ENCODE measurements around the gene CLTRN. TPM values are rescaled to one million over a fixed set of nuclear protein-coding genes. Genes with fewer than 3 reads are reported as not detected.

Gene CLTRN
- total and polyA plus RNA-seq, 2 of the 8 experiments (the other 6 are each of a cell fraction or from before 2014, with no cell fraction given), result 1.2 to 1.3 TPM

- Histone ChIP-seq H3K23me2 (ENCODE audit: low read depth, low read length) (no peaks in the 10 kb centered on the region), H3K23ac (ENCODE audit: insufficient read length) (no peak overlapping the region), H2BK15ac (ENCODE audit: low read length) (no peak overlapping the region), H3K14ac (ENCODE audit: insufficient read length) (no peak overlapping the region), H3K4me3 (ENCODE audit: extremely low read depth in 1 of 4, insufficient read depth in 2 of 4, low read depth in 3 of 4, low read length in 4 of 4) (no peak overlapping the region), H3K79me1 (ENCODE audit: low read depth, low read length) (no peaks in the 10 kb centered on the region), H2AK5ac (ENCODE audit: low read depth, low read length) (no peak overlapping the region), H3K79me2 (ENCODE audit: control insufficient read depth in 1 of 2, insufficient read depth in 2 of 2, low read length in 2 of 2) (no peaks in the 10 kb centered on the region), H3K27ac (ENCODE audit: low read depth, low read length) (no peak overlapping the region), H2AFZ (ENCODE audit: low read length) (no peak overlapping the region), H3K4me2 (ENCODE audit: insufficient read depth in 1 of 2, low read depth in 2 of 2, low read length in 2 of 2) (no peak overlapping the region), H2BK12ac (ENCODE audit: low read depth, low read length) (no peak overlapping the region), H3K36me3 (ENCODE audit: control insufficient read depth in 2 of 4, insufficient read depth in 4 of 4, low read length in 3 of 4) (no peaks in the 10 kb centered on the region), H2BK20ac (ENCODE audit: low read length) (no peak overlapping the region), H4K20me1 (replicated peaks in 1 of 2; ENCODE audit: control insufficient read depth in 1 of 2, insufficient read depth in 2 of 2, low read length in 2 of 2) (no peaks in the 10 kb centered on the region), H4K5ac (ENCODE audit: insufficient read length, low read depth, low read length) (no peak overlapping the region), H2BK120ac (replicated peaks; ENCODE audit: low read depth, low read length) (no peak overlapping the region), H3K9ac (replicated peaks in 1 of 4; ENCODE audit: extremely low read depth in 1 of 4, low read depth in 3 of 4, low read length in 3 of 4) (no peak overlapping the region), H3K4ac (replicated peaks; ENCODE audit: insufficient read length, low read depth, low read length) (no peak overlapping the region), H3K18ac (ENCODE audit: extremely low read depth, low read length) (no peak overlapping the region), H3K9me3 (ENCODE audit: insufficient read depth in 2 of 2, low read depth in 1 of 2, low read length in 1 of 2) (no peaks in the 10 kb centered on the region), H3K27me3 (replicated peaks in 1 of 4; ENCODE audit: control insufficient read depth in 3 of 4, extremely low read depth in 1 of 4, insufficient read depth in 3 of 4, low read length in 3 of 4) (no peaks in the 10 kb centered on the region), H3K56ac (replicated peaks; ENCODE audit: insufficient read length, low read depth, low read length) (no peak overlapping the region), H4K8ac (ENCODE audit: extremely low read depth, insufficient read depth, low read length) (no peak overlapping the region), H3K4me1 (replicated peaks in 1 of 4; ENCODE audit: control insufficient read depth in 3 of 4, insufficient read depth in 4 of 4, low read length in 3 of 4) (no peaks in the 10 kb centered on the region), H4K91ac (replicated peaks; ENCODE audit: insufficient read length, low read length) (no peak overlapping the region), H2BK5ac (ENCODE audit: low read depth, low read length) (no peak overlapping the region)
- POLR2A ChIA-PET (ENCODE audit: partially characterized antibody), result no interaction called here
- DNase-seq (ENCODE audit: low read depth in 1 of 2, low spot score in 2 of 2) (no peak), FAIRE-seq (no peak)
- no peak for TF ChIP-seq TAF1 (IDR thresholded peaks at IDR 0.05; ENCODE audit: low read depth, low read length)
- no peak for TF ChIP-seq SAP30 (IDR thresholded peaks at IDR 0.05; ENCODE audit: insufficient read depth, insufficient replicate concordance, low read length)
- TF ChIP-seq TEAD4 (IDR thresholded peaks at IDR 0.05; ENCODE audit: low read depth, low read length), result no peak
- no peak for TF ChIP-seq PHF8 (conservative IDR thresholded peaks at IDR 0.05; ENCODE audit: low read depth, low read length)
- no peak for TF ChIP-seq RBBP5 (IDR thresholded peaks at IDR 0.05; ENCODE audit: borderline replicate concordance, low read depth, low read length)
- TF ChIP-seq SIN3A (conservative IDR thresholded peaks at IDR 0.05 in 1 of 2, IDR thresholded peaks at IDR 0.05 in 1 of 2; ENCODE audit: low read depth in 1 of 2, low read length in 2 of 2), result no peak
- TF ChIP-seq JUND (IDR thresholded peaks at IDR 0.05; ENCODE audit: low read length), result no peak
- no peak for TF ChIP-seq TAF7 (optimal IDR thresholded peaks at IDR 0.05; ENCODE audit: borderline replicate concordance, low read depth, low read length)
- TF ChIP-seq ATF2 (IDR thresholded peaks at IDR 0.05; ENCODE audit: low read length), result no peak
- TF ChIP-seq MAFK (IDR thresholded peaks at IDR 0.05; ENCODE audit: low read depth, low read length), result no peak
- TF ChIP-seq EZH2 (IDR thresholded peaks at IDR 0.05; ENCODE audit: low read depth, low read length, severe bottlenecking), result no peak
- no peak for TF ChIP-seq TCF12 (IDR thresholded peaks at IDR 0.05; ENCODE audit: low read depth, low read length)
- CTCF ChIA-PET (ENCODE audit: partially characterized antibody), result no interaction called here
Measured at GRCh38 chrX:15631637-15632036, 33.0 kb downstream of the CLTRN start.
